ENCODE measurements around the gene ARID4B.
"Not testable (repeated sequence)": the region's sequence is repeated elsewhere in the genome, so short reads cannot be mapped to it uniquely, and the experiment has no call there.

Gene ARID4B

DNA sequence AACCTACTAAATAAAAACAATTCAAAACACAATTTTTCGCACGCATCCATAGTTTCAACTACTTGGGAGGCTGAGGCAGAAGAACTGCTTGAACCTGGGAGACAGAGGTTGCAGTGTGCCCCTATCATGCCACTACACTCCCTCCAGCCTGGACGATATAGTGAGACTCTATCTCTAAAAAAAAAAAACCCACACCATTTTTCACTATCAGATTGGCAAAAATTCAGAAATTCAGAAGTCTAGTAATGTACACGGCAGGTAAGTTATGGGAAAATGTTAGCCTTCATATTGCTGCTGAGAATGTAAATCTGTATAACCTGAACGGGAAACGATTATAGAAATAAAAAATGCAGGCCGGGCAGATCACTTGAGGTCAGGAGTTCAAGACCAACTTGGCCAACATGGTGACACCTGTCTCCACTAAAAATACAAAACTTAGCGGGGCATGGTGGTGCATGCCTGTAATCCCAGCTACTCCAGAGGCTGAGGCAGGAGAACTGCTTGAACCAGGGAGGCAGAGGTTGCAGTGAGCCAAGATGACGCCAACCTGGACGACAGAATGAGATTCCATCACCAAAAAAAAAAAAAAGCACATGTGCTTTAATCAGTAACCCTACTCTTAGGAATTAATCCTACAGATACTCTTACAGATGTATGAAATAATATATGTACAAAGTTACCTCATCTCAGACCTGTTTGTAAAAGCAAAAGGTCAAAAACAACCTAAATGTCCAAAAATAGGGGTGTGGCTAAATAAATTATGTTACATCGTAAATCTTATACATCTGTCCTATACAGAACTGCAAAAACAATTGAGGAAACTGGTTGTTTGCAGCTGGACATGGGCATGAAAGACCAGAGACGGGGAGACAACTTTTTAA is 37.9 kb downstream of the ARID4B start:
- H3K4me2 ChIP-seq: no peak overlapping the region
- H3K9me3 ChIP-seq (replicated peaks in 1 of 11): peaks cover 0 to 9% (median under 1%) of the 10 kb centered on the region in 11 experiments; a peak in 6 of 22 replicates
- no peak overlapping the region for H3K4me3 ChIP-seq
- H3K9ac ChIP-seq: no peak overlapping the region
- H4K20me1 ChIP-seq: peaks cover 92 to 100% (median 99%) of the 10 kb centered on the region in 11 experiments
- TF ChIP-seq Cebpa-rat (IDR thresholded peaks at IDR 0.05): no peak
- H3K4me1 ChIP-seq: peaks cover 0 to 34% (median 0%) of the 10 kb centered on the region in 10 experiments; a peak in 7 of 20 replicates
- H3K27ac ChIP-seq: no peak overlapping the region
- peaks cover 0 to 34% (median 20%) of the 10 kb centered on the region in 11 experiments; a peak in 14 of 22 replicates for H3K36me3 ChIP-seq
- H3K27me3 ChIP-seq: no peaks in the 10 kb centered on the region

DNA sequence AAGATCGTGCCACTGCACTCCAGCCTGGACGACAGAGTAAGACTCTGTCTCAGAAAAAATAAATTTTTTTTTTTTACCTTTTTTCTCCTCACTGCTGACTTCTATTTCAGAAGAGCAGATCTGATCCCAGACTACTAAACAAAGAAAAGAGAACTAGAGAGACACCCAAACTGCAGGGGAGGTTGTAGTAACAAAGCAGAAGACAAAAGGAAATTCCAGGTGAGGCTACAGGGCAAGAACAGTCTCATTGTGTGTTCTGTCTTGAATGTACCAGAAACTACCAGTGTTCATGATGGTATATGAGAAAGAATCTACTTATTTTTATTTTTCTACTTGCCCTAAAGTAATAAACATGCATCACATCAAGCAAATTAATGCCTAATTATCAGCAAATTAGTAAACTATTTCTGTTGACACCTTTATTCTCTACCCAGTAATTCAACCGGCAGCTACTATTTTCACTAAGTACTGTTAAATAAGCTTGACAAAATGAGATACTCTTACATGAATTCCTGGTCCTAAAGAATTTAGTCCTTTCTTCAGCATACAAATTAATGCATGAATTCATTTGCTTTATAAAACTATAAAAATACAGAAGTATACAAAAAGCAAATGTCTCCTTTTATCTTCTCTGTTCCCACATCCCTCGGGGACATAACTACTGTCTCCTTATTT is 40.6 kb downstream of the ARID4B start:
- TF ChIP-seq Cebpa-rat (IDR thresholded peaks at IDR 0.05): no peak
- Histone ChIP-seq H3K4me3 (no peak overlapping the region), H3K36me3 (peaks cover 0 to 47% (median 21%) of the 10 kb centered on the region in 11 experiments; a peak in 15 of 22 replicates), H3K4me1 (peaks cover 0 to 17% (median 0%) of the 10 kb centered on the region in 10 experiments; a peak in 7 of 20 replicates), H3K4me2 (no peak overlapping the region), H3K27ac (no peak overlapping the region), H4K20me1 (peaks cover 92 to 100% (median 100%) of the 10 kb centered on the region in 11 experiments), H3K27me3 (no peaks in the 10 kb centered on the region), H3K9me3 (replicated peaks in 1 of 11) (peaks cover 0 to 12% (median 4%) of the 10 kb centered on the region in 11 experiments; a peak in 7 of 22 replicates), H3K9ac (no peak overlapping the region)

- H3K27me3 ChIP-seq: no peaks in the 10 kb centered on the region
- no peak overlapping the region for H3K4me3 ChIP-seq
- H4K20me1 ChIP-seq: peaks cover 94 to 100% (median 100%) of the 10 kb centered on the region in 11 experiments
- H3K36me3 ChIP-seq: peaks cover 0 to 52% (median 21%) of the 10 kb centered on the region in 11 experiments; a peak in 15 of 22 replicates
- TF ChIP-seq Cebpa-rat (IDR thresholded peaks at IDR 0.05): no peak
- peaks cover 0 to 12% (median 4%) of the 10 kb centered on the region in 11 experiments; a peak in 7 of 22 replicates for H3K9me3 ChIP-seq (replicated peaks in 1 of 11)
- no peak overlapping the region for H3K27ac ChIP-seq
- no peak overlapping the region for H3K9ac ChIP-seq
- no peak overlapping the region for H3K4me2 ChIP-seq
- peaks cover 0 to 10% (median 0%) of the 10 kb centered on the region in 10 experiments; a peak in 2 of 20 replicates for H3K4me1 ChIP-seq
These were observed 41.3 kb downstream of the ARID4B start for GRCh38 chr1:235286667-235287066.

DNA sequence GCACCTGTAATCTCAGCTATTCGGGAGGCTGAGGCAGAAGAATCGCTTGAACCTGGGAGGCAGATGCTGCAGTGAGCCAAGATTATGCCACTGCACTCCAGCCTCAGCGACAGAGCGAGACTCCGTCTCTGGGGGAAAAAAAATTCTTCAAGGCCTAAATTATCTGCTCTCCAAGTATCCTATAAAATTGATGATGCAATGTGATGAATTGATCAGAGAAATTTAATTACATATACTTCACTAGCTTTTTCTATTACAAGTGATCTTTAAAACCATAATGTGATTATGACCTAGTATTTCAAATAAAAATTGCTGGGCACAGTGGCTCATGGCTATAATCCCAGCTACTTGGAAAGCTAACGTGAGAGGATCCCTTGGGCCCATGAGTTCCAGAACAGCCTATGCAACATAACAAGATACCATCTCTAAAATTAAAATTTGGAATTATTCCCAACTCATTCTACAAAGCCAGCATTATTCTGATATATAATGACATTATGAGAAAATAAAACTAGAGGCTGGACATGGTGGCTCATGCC is 43.7 kb downstream of the ARID4B start:
- H3K27me3 ChIP-seq: no peaks in the 10 kb centered on the region
- peaks cover 92 to 100% (median 100%) of the 10 kb centered on the region in 11 experiments for H4K20me1 ChIP-seq
- peaks cover 14 to 60% (median 31%) of the 10 kb centered on the region in 11 experiments; a peak in 19 of 22 replicates for H3K36me3 ChIP-seq
- TF ChIP-seq Cebpa-rat (IDR thresholded peaks at IDR 0.05): no peak
- no peak overlapping the region for H3K9ac ChIP-seq
- H3K9me3 ChIP-seq (replicated peaks in 1 of 11): peaks cover 0 to 12% (median 4%) of the 10 kb centered on the region in 11 experiments; a peak in 8 of 22 replicates
- H3K4me2 ChIP-seq: no peak overlapping the region
- peaks cover 0 to 4% (median 0%) of the 10 kb centered on the region in 10 experiments; a peak in 2 of 20 replicates for H3K4me1 ChIP-seq
- H3K27ac ChIP-seq: no peak overlapping the region
- H3K4me3 ChIP-seq: no peak overlapping the region

DNA sequence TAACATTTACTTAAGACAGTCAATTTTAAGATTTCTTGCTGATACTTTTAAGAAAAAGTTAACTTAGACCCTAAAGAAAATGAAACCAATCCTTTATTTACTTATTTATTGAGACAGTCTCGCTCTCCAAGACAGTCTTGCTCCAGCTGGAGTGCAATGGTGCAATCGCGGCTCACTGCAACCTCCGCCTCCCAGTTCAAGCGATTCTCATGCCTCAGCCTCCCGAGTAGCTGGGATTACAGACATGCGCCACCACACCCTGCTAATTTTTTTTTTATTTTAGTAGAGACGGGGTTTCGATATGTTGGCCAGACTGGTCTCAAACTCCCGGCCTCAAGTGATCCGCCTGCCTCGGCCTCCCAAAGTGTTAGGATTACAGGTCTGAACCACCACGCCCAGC is 44.3 kb downstream of the ARID4B start:
- H3K27me3 ChIP-seq, H3K4me3 ChIP-seq, H3K4me1 ChIP-seq, H3K4me2 ChIP-seq, H3K27ac ChIP-seq, H3K9ac ChIP-seq: not testable (repeated sequence)
- Histone ChIP-seq H3K36me3 (peaks cover 14 to 64% (median 31%) of the 10 kb centered on the region in 11 experiments; a peak in 19 of 22 replicates), H3K9me3 (replicated peaks in 1 of 11) (peaks cover 0 to 12% (median 4%) of the 10 kb centered on the region in 11 experiments; a peak in 8 of 22 replicates), H4K20me1 (peaks cover 92 to 100% (median 100%) of the 10 kb centered on the region in 11 experiments)

DNA sequence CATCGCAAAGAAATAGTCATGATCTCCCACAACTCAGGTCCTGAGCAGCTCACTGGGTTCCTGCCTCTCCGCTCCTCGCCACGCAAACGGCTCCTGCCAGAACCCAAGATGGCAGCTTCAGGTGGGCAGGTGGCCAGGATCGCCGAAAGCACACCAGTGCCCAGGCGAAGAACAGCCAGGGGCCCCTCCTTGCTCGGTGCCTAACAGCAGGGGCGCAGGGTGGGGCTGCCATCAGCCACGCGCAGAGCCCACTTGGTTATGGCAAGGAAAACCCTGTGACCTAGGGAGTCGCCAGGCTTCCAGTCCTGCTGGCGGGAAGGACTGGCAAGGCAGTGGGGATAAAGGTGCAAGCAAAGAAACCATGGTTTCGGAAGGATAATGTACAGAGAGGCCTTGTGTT is 47.5 kb downstream of the ARID4B start:
- Histone ChIP-seq H4K20me1 (peaks cover 80 to 100% (median 98%) of the 10 kb centered on the region in 11 experiments), H3K4me2 (no peak overlapping the region), H3K4me3 (no peak overlapping the region), H3K4me1 (peaks cover 5 to 21% (median 10%) of the 10 kb centered on the region in 10 experiments), H3K36me3 (peaks cover 6 to 43% (median 20%) of the 10 kb centered on the region in 11 experiments; a peak in 17 of 22 replicates), H3K27ac (no peak overlapping the region), H3K27me3 (no peaks in the 10 kb centered on the region), H3K9ac (no peak overlapping the region), H3K9me3 (replicated peaks in 1 of 11) (peaks cover 0 to 10% (median 0%) of the 10 kb centered on the region in 11 experiments; a peak in 6 of 22 replicates)
- no peak for TF ChIP-seq Cebpa-rat (IDR thresholded peaks at IDR 0.05)

DNA sequence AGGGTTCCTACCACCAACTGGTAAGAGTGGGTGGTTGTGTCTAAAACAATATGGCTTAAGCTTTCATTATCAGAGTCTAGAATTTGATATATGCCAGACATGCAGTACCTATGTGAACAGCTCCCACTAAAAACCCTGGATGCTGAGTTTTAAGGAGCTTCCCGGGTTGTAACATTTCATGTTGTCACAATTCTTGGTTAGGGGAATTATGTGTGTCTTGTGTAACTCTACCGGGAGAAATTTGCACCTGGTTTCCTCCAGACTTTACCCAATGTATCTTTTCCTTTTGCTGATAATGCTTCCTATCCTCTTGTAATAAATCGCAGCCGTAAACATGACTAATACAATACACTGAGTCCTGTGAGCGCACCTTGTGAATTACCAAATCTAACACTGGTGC is 48.3 kb downstream of the ARID4B start:
- no peak overlapping the region for H3K9ac ChIP-seq
- H3K4me3 ChIP-seq: no peak overlapping the region
- TF ChIP-seq Cebpa-rat (IDR thresholded peaks at IDR 0.05): no peak
- H3K4me1 ChIP-seq: peaks cover 7 to 29% (median 16%) of the 10 kb centered on the region in 10 experiments
- no peak overlapping the region for H3K4me2 ChIP-seq
- peaks cover 80 to 100% (median 98%) of the 10 kb centered on the region in 11 experiments for H4K20me1 ChIP-seq
- no peak overlapping the region for H3K27ac ChIP-seq
- peaks cover 6 to 35% (median 17%) of the 10 kb centered on the region in 11 experiments; a peak in 17 of 22 replicates for H3K36me3 ChIP-seq
- H3K9me3 ChIP-seq (replicated peaks in 1 of 11): peaks cover 0 to 10% (median 0%) of the 10 kb centered on the region in 11 experiments; a peak in 5 of 22 replicates
- no peaks in the 10 kb centered on the region for H3K27me3 ChIP-seq

GRCh38 chr1:235278915-235279292 is 49.1 kb downstream of the ARID4B start:
- Histone ChIP-seq H3K4me2 (no peak overlapping the region), H3K9me3 (replicated peaks in 1 of 11) (peaks cover 0 to 8% (median 0%) of the 10 kb centered on the region in 11 experiments; a peak in 4 of 22 replicates), H3K9ac (no peak overlapping the region), H4K20me1 (peaks cover 75 to 100% (median 98%) of the 10 kb centered on the region in 11 experiments), H3K4me1 (peaks cover 7 to 31% (median 16%) of the 10 kb centered on the region in 10 experiments), H3K27ac (no peak overlapping the region), H3K4me3 (no peak overlapping the region), H3K27me3 (no peaks in the 10 kb centered on the region), H3K36me3 (peaks cover 6 to 28% (median 15%) of the 10 kb centered on the region in 11 experiments; a peak in 17 of 22 replicates)
- TF ChIP-seq Cebpa-rat (IDR thresholded peaks at IDR 0.05): no peak
